Epithelial cell of umbilical artery (primary cell): Measurements from ENCODE around the gene MLIP. TPM values are rescaled to one million over a fixed set of nuclear protein-coding genes. Genes with fewer than 3 reads are reported as not detected.

Experiments
- total RNA-seq: library from RNA; depleted of rRNA; stranded (reverse); fragments of >200 nt; gene quantifications from 2 replicates; pipeline ENCODE4 v1.2.3, GENCODE V29; 2014

MLIP gene
- 12.0 and 21.1 TPM in 2 replicates for total RNA-seq

DNA sequence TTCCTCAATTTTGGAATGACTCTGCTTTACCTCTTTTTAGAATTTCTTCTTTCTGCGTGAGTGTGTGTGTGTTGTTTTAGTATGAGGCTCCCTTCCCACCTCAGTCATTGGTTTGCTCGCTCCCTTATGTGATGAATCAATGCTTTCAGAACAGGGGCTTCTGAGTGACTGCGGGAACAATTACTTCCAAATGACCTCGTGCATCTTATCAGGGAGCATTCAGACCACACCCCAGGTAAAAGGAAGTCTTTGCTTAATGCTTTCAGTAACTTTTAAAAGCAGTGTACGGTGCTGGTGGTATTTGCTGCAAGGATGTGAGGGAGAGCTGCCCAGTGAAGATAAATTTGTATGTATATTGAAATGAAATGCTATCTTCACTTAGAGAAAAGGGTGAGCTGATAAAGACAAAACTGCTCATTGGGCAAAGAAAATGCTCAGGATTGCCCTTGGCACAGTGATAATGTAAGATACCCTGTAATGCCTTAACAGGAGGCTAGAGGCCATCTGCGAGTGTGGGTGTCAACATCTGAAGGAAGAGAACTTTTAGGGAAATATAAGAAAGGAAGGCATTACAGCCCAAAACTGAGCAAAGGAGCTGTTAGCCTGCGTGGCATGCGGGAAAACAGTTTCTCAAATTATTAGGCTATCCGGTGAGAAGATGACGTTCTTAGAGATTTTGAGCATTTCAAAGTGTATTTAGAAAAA lies at the start of gene MLIP:
Gene MLIP, plus strand, starts transcription at position 103 of the 705 bp plus-strand sequence. Its CDS starts 37 bp downstream, at position 140.

GRCh38 chr6:54308289-54308985 lies 197.2 kb downstream of the MLIP start, which contains the start of gene TINAG:
TSS of gene TINAG (plus strand) at chr6:54308441. CDS start at chr6:54308551, 110 bp downstream.

Other genes starting within 250 kb of the MLIP start
- 0.32 TPM in 1 of 2 replicates, not detected in the other for gene TINAG, start 197.0 kb downstream of the MLIP start, total RNA-seq